Measurements from ENCODE around the gene SLC35B1. TPM values are rescaled to one million over a fixed set of nuclear protein-coding genes. Genes with fewer than 3 reads are reported as not detected.
A peak's percentile ranks its signal among the peaks of the same experiment; 100 is the strongest.

Gene SLC35B1
- total and polyA plus RNA-seq, 2 donors (not counting 1 experiment from before 2014, with no cell fraction given) = 32.3 to 47.2 TPM

DNA sequence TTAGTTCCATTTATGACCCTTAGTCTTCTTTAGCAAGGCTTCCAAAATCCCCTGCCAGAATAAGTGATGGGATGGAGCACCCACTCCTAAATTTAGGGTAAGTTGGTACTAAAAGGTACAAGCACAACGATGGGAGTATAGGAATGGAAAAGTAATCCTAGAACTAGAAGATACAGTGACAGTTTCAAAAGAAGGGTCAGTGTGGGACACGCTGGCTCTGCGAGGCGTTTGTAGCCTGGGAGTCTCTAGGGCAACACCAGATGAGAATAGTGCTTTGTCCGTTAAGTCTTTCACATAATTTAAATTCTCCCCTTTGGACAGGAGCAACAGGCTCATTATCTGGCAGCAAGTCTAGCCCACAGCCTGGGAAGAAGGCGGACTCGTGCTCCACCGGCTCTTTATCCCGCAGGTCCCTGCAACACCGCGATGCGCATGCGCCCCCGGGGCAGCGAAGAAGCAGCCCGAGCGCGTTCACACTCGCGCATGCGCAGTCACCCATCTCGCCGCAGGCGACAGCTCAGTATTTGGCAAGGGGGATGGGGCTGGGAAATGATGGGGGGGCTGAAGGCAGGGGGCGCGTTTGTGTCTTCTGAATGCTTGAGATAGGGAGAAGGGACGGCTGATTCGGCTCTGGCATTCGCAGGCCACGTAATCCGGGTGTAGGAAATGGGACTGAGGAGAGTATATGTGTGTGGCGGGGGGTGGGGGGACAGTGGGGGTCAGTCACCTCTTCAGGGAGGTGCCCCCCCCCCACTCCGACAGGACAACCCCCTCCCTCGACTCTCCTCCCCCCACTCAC is 30.4 kb downstream of the SLC35B1 start:
- Histone ChIP-seq H3K4me2 (replicated peaks; ENCODE audit: low read depth, low read length, poor library complexity, severe bottlenecking) (peak overlapping the region; percentile 81), H3K4me3 (ENCODE audit: control extremely low read depth in 1 of 5, extremely low read depth in 1 of 5, insufficient read depth in 1 of 5, low read depth in 2 of 5, low read length in 4 of 5) (peak overlapping the region; percentile 73 to 97 (median 87)), H3K9me3 (ENCODE audit: control extremely low read depth in 1 of 3, control insufficient read depth in 2 of 3, insufficient read depth in 1 of 3, low read length in 2 of 3) (peaks cover 0 to 3% (median 0%) of the 10 kb centered on the region in 3 donors), H3K36me3 (replicated peaks in 1 of 2; ENCODE audit: control extremely low read depth in 1 of 2, control insufficient read depth in 1 of 2, extremely low read depth in 1 of 2, insufficient read depth in 2 of 2, low read length in 1 of 2) (peaks cover 4 to 23% of the 10 kb centered on the region in 2 experiments), H3K27me3 (replicated peaks in 1 of 4; ENCODE audit: control extremely low read depth in 1 of 4, control insufficient read depth in 3 of 4, insufficient read depth in 4 of 4, low read length in 3 of 4) (no peaks in the 10 kb centered on the region), H3K9ac (ENCODE audit: low read length) (peak overlapping the region; percentile 99), H4K20me1 (ENCODE audit: control insufficient read depth, insufficient read depth, low read length, poor library complexity, severe bottlenecking) (no peaks in the 10 kb centered on the region), H3K79me2 (ENCODE audit: control insufficient read depth, insufficient read depth, low read length) (peaks cover 41% of the 10 kb centered on the region), H3K4me1 (ENCODE audit: control insufficient read depth in 2 of 2, insufficient read depth in 2 of 2, low read length in 2 of 2) (peaks cover 31 to 33% of the 10 kb centered on the region in 2 donors), H2AFZ (ENCODE audit: insufficient read depth, low read depth, low read length, poor library complexity, severe bottlenecking) (peak overlapping the region; percentile 68), H3K27ac (ENCODE audit: low read length in 2 of 2) (peak overlapping the region; percentile 98 to 99)
- CTCF ChIA-PET = interaction anchor here (0.7 to 1.5 kb wide), 6 partner anchors 18 to 110 kb away, joined by 3 to 13 read pairs (median 4); partner anchors contain the start of gene FAM117A
- Mint-ChIP-seq H3K9me3 (ENCODE audit: insufficient read depth) (no peaks in the 10 kb centered on the region), H3K4me3 (peak overlapping the region; percentile 94), H3K4me1 (peaks cover 46% of the 10 kb centered on the region), H3K27ac (peak overlapping the region; percentile 99), H3K27me3 (no peaks in the 10 kb centered on the region)
- intact Hi-C loops (cut with micrococcal nuclease) = loop anchor here (5.0 to 10.0 kb wide), 4 partner anchors 180 to 483 kb away; partner anchors contain the start of genes NGFR, PHB1 and ZNF652
- no peak for TF ChIP-seq EZH2 (IDR thresholded peaks at IDR 0.05; ENCODE audit: borderline replicate concordance, insufficient read depth, low read depth, low read length, poor library complexity, severe bottlenecking)
- TF ChIP-seq, protein P1, sequence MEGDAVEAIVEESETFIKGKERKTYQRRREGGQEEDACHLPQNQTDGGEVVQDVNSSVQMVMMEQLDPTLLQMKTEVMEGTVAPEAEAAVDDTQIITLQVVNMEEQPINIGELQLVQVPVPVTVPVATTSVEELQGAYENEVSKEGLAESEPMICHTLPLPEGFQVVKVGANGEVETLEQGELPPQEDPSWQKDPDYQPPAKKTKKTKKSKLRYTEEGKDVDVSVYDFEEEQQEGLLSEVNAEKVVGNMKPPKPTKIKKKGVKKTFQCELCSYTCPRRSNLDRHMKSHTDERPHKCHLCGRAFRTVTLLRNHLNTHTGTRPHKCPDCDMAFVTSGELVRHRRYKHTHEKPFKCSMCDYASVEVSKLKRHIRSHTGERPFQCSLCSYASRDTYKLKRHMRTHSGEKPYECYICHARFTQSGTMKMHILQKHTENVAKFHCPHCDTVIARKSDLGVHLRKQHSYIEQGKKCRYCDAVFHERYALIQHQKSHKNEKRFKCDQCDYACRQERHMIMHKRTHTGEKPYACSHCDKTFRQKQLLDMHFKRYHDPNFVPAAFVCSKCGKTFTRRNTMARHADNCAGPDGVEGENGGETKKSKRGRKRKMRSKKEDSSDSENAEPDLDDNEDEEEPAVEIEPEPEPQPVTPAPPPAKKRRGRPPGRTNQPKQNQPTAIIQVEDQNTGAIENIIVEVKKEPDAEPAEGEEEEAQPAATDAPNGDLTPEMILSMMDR (IDR thresholded peaks at IDR 0.05) = no peak
- ATAC-seq (ENCODE audit: low read depth) (peak; percentile 44), DNase-seq (peak; percentile 96)
- POLR2A ChIA-PET = interaction anchor here (0.5 to 1.2 kb wide), 10 partner anchors 30 to 1189 kb away, joined by 3 to 12 read pairs (median 4); partner anchors contain the start of genes FAM117A, SLC35B1 and TOB1
- 0% methylated on average over 27 of the region's 34 CpGs for WGBS (ENCODE audit: insufficient coverage)

All from B cell (primary cell).